H1 (cell line): ENCODE results near the gene STAG1. TPM values are rescaled to one million over a fixed set of nuclear protein-coding genes. Genes with fewer than 3 reads are reported as not detected.
"Not testable (repeated sequence)": the region's sequence is repeated elsewhere in the genome, so short reads cannot be mapped to it uniquely, and the experiment has no call there.

ENCODE experiments used
- CTCF ChIA-PET: fragments of 300-600 bp; sonication (Branson Sonifier 250); formaldehyde crosslinking; loops from one replicate; lab custom pipeline; 2021; ENCODE audit not compliant: partially characterized antibody; lab: Charles Lee
- POLR2A ChIA-PET: fragments of 300-600 bp; sonication (Branson Sonifier 250); formaldehyde crosslinking; loops from one replicate; lab custom pipeline; 2021; ENCODE audit warnings: inconsistent platforms; ENCODE audit not compliant: partially characterized antibody; lab: Charles Lee
- DNase-seq, 2 experiments: peaks; one replicate each; pipeline versions ENCODE4 v3.0.0 to v3.0.0-alpha.2; 2010 to 2022; ENCODE audit warnings: low spot score in 2 of 2, low read depth in 1 of 2, mixed read lengths in 1 of 2
- FAIRE-seq: peaks from 2 replicates; lab custom pipeline; 2011; peaks lifted over from hg19 to GRCh38; lab: Jason Lieb, UNC
- H2AFZ ChIP-seq: 2 replicates; pipeline ENCODE4 v1.8.1; 2012; ENCODE audit warnings: low read length, inconsistent platforms
- H2AK5ac ChIP-seq: 2 replicates; pipeline ENCODE4 v1.6.1; 2013; ENCODE audit warnings: low read depth, low read length
- H2BK120ac ChIP-seq: replicated peaks from 2 replicates; pipeline ENCODE3; 2013; ENCODE audit warnings: low read depth, low read length, inconsistent platforms
- H2BK12ac ChIP-seq: 2 replicates; pipeline ENCODE4 v1.6.1; 2013; ENCODE audit warnings: low read depth, low read length
- H2BK15ac ChIP-seq: 2 replicates; pipeline ENCODE4 v1.6.1; 2013; ENCODE audit warnings: low read length
- H2BK20ac ChIP-seq: 2 replicates; pipeline ENCODE4 v1.6.1; 2013; ENCODE audit warnings: low read length
- H2BK5ac ChIP-seq: 2 replicates; pipeline ENCODE4 v1.6.1; 2013; ENCODE audit warnings: low read depth, low read length
- H3K14ac ChIP-seq: 2 replicates; pipeline ENCODE4 v1.6.1; 2013; ENCODE audit warnings: inconsistent platforms; ENCODE audit not compliant: insufficient read length
- H3K18ac ChIP-seq: 2 replicates; pipeline ENCODE4 v1.6.1; 2013; ENCODE audit warnings: low read length; ENCODE audit errors: extremely low read depth
- H3K23ac ChIP-seq: 2 replicates; pipeline ENCODE4 v1.6.1; 2013; ENCODE audit warnings: inconsistent platforms; ENCODE audit not compliant: insufficient read length
- H3K23me2 ChIP-seq: 2 replicates; pipeline ENCODE4 v1.6.1; 2013; ENCODE audit warnings: low read depth, low read length
- H3K27ac ChIP-seq: 2 replicates; pipeline ENCODE4 v1.6.1; 2011; ENCODE audit warnings: low read depth, low read length, inconsistent platforms
- H3K27me3 ChIP-seq, 4 experiments: replicated peaks in 1 of 4; 1 replicate in 1 of 4; 2 replicates in 3 of 4; pipeline versions ENCODE4 v1.6.1 to v1.8.1; 2011 to 2013; ENCODE audit warnings: low read length in 3 of 4, mild to moderate bottlenecking in 3 of 4, inconsistent platforms in 2 of 4, mixed read lengths in 2 of 4, moderate library complexity in 1 of 4; ENCODE audit not compliant: control insufficient read depth in 3 of 4, insufficient read depth in 3 of 4; ENCODE audit errors: extremely low read depth in 1 of 4
- H3K36me3 ChIP-seq, 4 experiments: 2 replicates each; pipeline versions ENCODE4 v1.6.1 to v1.8.1; 2011 to 2013; ENCODE audit warnings: mild to moderate bottlenecking in 4 of 4, low read length in 3 of 4, moderate library complexity in 2 of 4, control low read depth in 1 of 4, inconsistent platforms in 1 of 4; ENCODE audit not compliant: insufficient read depth in 4 of 4, control insufficient read depth in 2 of 4
- H3K4ac ChIP-seq: replicated peaks from 2 replicates; pipeline ENCODE3; 2013; ENCODE audit warnings: low read length, low read depth, mixed read lengths, inconsistent platforms; ENCODE audit not compliant: insufficient read length
- H3K4me1 ChIP-seq, 4 experiments: replicated peaks in 1 of 4; 1 replicate in 1 of 4; 2 replicates in 3 of 4; pipeline versions ENCODE4 v1.6.1 to v1.8.1; 2011 to 2013; ENCODE audit warnings: low read length in 3 of 4, inconsistent platforms in 2 of 4, mixed read lengths in 1 of 4; ENCODE audit not compliant: insufficient read depth in 4 of 4, control insufficient read depth in 3 of 4
- H3K4me2 ChIP-seq, 2 experiments: 2 replicates each; pipeline versions ENCODE4 v1.6.1 to v1.8.1; 2011 to 2013; ENCODE audit warnings: low read depth in 2 of 2, low read length in 2 of 2, control low read depth in 1 of 2, inconsistent platforms in 1 of 2, mild to moderate bottlenecking in 1 of 2; ENCODE audit not compliant: insufficient read depth in 1 of 2
- H3K4me3 ChIP-seq, 4 experiments: fragments of 200-600, 300-600 bp in 1 of 4; sonication (generic), shearing (Covaris generic), sonication (Bioruptor Twin) in 1 of 4; 2 replicates each; pipeline versions ENCODE4 v1.5.1 to v1.8.1; 2011 to 2016; ENCODE audit warnings: low read length in 4 of 4, low read depth in 3 of 4, control low read depth in 2 of 4, inconsistent platforms in 2 of 4, mild to moderate bottlenecking in 2 of 4, mixed read lengths in 1 of 4, moderate library complexity in 1 of 4; ENCODE audit not compliant: insufficient read depth in 2 of 4; ENCODE audit errors: extremely low read depth in 1 of 4
- H3K56ac ChIP-seq: replicated peaks from 2 replicates; pipeline ENCODE3; 2013; ENCODE audit warnings: low read depth, mild to moderate bottlenecking, mixed read lengths, low read length, inconsistent platforms; ENCODE audit not compliant: insufficient read length
- H3K79me1 ChIP-seq: 2 replicates; pipeline ENCODE4 v1.6.1; 2013; ENCODE audit warnings: low read depth, low read length, control low read depth
- H3K79me2 ChIP-seq, 2 experiments: 2 replicates each; pipeline versions ENCODE4 v1.6.1 to v1.8.1; 2012 to 2013; ENCODE audit warnings: low read length in 2 of 2, mild to moderate bottlenecking in 2 of 2, inconsistent platforms in 1 of 2; ENCODE audit not compliant: insufficient read depth in 2 of 2, control insufficient read depth in 1 of 2
- H3K9ac ChIP-seq, 4 experiments: replicated peaks in 1 of 4; 1 replicate in 1 of 4; 2 replicates in 3 of 4; pipeline versions ENCODE4 v1.6.1 to v1.8.1; 2011 to 2013; ENCODE audit warnings: low read depth in 3 of 4, low read length in 3 of 4, control low read depth in 2 of 4, mild to moderate bottlenecking in 2 of 4, moderate library complexity in 2 of 4, inconsistent platforms in 1 of 4; ENCODE audit errors: extremely low read depth in 1 of 4
- H3K9me3 ChIP-seq, 2 experiments: 2 replicates each; pipeline versions ENCODE4 v1.6.1 to v1.8.1; 2012 to 2013; ENCODE audit warnings: mild to moderate bottlenecking in 2 of 2, moderate library complexity in 2 of 2, control low read depth in 1 of 2, inconsistent platforms in 1 of 2, low read depth in 1 of 2, low read length in 1 of 2, mixed read lengths in 1 of 2; ENCODE audit not compliant: insufficient read depth in 2 of 2
- H4K20me1 ChIP-seq, 2 experiments: replicated peaks in 1 of 2; 2 replicates each; pipeline versions ENCODE3 to v1.8.1; 2011 to 2013; ENCODE audit warnings: inconsistent platforms in 2 of 2, low read length in 2 of 2, mild to moderate bottlenecking in 1 of 2; ENCODE audit not compliant: insufficient read depth in 2 of 2, control insufficient read depth in 1 of 2
- H4K5ac ChIP-seq: 2 replicates; pipeline ENCODE4 v1.6.1; 2013; ENCODE audit warnings: low read length, low read depth, mixed read lengths, inconsistent platforms; ENCODE audit not compliant: insufficient read length
- H4K8ac ChIP-seq: 2 replicates; pipeline ENCODE4 v1.8.0; 2013; ENCODE audit warnings: mild to moderate bottlenecking, moderate library complexity, low read length, inconsistent platforms; ENCODE audit not compliant: insufficient read depth; ENCODE audit errors: extremely low read depth
- H4K91ac ChIP-seq: replicated peaks from 2 replicates; pipeline ENCODE3; 2013; ENCODE audit warnings: low read length, mixed read lengths, inconsistent platforms; ENCODE audit not compliant: insufficient read length
- WGBS, 2 experiments: shearing (Covaris generic) in 1 of 2; methylation state at CpG; one replicate each; pipeline versions ENCODE4 v1.1.6 to v1.1.7; 2013 to 2015; ENCODE audit warnings: low lambda C conversion rate in 2 of 2, mixed read lengths in 2 of 2, inconsistent platforms in 1 of 2, low coverage in 1 of 2, missing lambda C conversion rate in 1 of 2; ENCODE audit not compliant: insufficient replicate concordance in 2 of 2, insufficient coverage in 1 of 2, insufficient read length in 1 of 2; ENCODE audit errors: extremely low coverage in 1 of 2, missing lambda C conversion rate in 1 of 2; 5-methylcytosine and 5-hydroxymethylcytosine counted together
- polyA plus RNA-seq, 7 experiments: library from polyadenylated mRNA; depleted of rRNA in 3 of 7; stranded (reverse) in 5 of 7; unstranded in 2 of 7; fragments of >200 nt in 5 of 7; fragments of 200-250 nt in 2 of 7; gene quantifications; 1 replicate in 5 of 7; 2 replicates in 1 of 7; 4 replicates in 1 of 7; pipeline versions ENCODE4 v1.2.1 to v1.2.3, GENCODE V29; 2011 to 2013; ENCODE audit warnings: missing spikeins in 2 of 7, mixed read lengths in 2 of 7
- total RNA-seq: library from RNA; stranded (reverse); fragmentation: NEBNext Ultra II Directional; extraction: Animal tissue kit (Norgen Biotek cat#: 25700); gene quantifications from 2 replicates; pipeline ENCODE4 v1.2.1, GENCODE V29; 2021

The STAG1 gene
- total and polyA plus RNA-seq, 2 of the 8 experiments (the other 6 are each of a cell fraction or from before 2014, with no cell fraction given), result 4.6 to 23.4 TPM

- H3K4me2 ChIP-seq, CTCF ChIA-PET, H3K27me3 ChIP-seq, DNase-seq, H3K18ac ChIP-seq, H3K27ac ChIP-seq, H3K23ac ChIP-seq, H3K56ac ChIP-seq, H4K91ac ChIP-seq, H2BK5ac ChIP-seq, H2BK120ac ChIP-seq, H3K9me3 ChIP-seq, H3K79me1 ChIP-seq, H3K14ac ChIP-seq, POLR2A ChIA-PET, H2BK15ac ChIP-seq, H4K8ac ChIP-seq, H2AK5ac ChIP-seq, H3K79me2 ChIP-seq, H3K4me3 ChIP-seq, H2BK20ac ChIP-seq, H4K5ac ChIP-seq, H2BK12ac ChIP-seq, FAIRE-seq, H3K9ac ChIP-seq, H3K4ac ChIP-seq, H4K20me1 ChIP-seq, H3K23me2 ChIP-seq, H3K4me1 ChIP-seq, H3K36me3 ChIP-seq, H2AFZ ChIP-seq: not testable (repeated sequence)
- 90% methylated on average over 7 of the region's 7 CpGs; no CpG with 5 or more reads in 1 of the 2 experiments for WGBS, 2 experiments
Measured at GRCh38 chr3:136514533-136514932, 237.6 kb downstream of the STAG1 start.
